ENCODE results near the gene KCNC1. TPM values are rescaled to one million over a fixed set of nuclear protein-coding genes. Genes with fewer than 3 reads are reported as not detected.

The KCNC1 gene
- total RNA-seq, result not detected

DNA sequence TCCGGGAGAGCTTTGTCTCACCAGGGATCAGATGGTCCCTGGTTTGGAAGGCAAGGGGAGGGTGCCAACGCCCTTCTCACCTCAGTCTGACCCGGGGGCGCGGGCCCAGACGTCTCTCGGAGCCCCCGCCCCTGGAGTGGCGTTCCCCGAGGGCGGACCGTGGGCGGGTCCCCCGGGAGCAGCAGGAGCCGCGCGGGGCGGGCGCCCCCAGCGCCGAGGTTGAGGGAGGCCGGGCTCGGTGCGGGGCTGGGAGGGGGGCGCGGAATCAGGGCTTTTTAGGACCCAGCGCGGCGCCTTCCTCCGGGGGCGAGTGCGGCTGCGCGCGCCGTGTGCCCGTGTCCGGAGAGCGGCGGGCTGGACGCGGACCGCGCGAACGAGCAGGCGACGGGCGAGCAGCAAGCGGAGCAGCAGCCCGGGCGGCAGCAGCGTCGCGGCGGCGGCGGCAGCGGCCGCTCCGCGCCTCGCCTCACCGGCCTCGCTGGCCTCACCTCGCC is at the start of gene KCNC1:
TSS of gene KCNC1 (plus strand) at position 364 of the 494 bp plus-strand sequence. CDS start 1,222 bp downstream, outside the sequence.
- POLR2A ChIA-PET, result interaction anchor here (1.3 kb wide), 1 partner anchor 13 kb away, joined by 4 read pairs; no protein-coding TSS in a partner anchor
- CTCF ChIA-PET, result interaction anchor here (2.0 kb wide), 1 partner anchor 244 kb away, joined by 8 read pairs; no protein-coding TSS in a partner anchor

DNA sequence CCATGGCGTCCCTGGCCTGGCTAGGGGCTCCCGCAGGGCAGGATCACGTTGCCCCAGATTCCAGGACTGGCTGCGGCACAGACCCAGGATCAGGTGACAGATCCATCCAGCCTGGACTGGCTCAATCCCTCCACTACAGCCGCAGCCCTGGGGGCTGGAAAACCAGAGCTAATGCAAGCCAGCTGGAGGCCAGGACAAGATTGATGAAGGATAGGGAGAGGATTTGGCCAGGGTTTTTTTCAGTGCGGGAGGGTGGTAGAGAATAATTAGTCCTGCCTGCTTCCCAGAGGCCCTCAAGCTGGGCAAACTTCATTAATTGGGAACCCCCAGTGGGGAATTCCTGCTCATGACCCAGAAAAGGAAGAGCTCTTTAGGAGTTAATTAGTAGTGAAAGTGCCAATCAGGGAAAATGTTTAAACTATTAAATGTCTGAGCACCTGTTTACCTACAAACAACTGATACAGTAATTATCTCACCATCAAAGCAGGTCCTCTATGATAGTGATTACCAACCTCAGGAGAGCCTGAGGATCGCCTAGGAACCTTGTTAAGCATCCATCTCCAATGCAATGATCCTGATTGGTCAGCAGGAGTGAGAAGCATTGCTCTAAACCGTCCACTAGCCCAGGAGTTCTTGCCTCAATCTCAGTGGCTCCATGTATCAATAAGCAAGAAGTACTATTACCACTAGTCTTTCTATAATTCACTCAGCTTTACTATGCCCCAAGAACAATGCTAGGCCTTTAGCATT is 48.2 kb upstream of the KCNC1 start:
- ChIA-PET POLR2A (no interaction called here), CTCF (no interaction called here)

DNA sequence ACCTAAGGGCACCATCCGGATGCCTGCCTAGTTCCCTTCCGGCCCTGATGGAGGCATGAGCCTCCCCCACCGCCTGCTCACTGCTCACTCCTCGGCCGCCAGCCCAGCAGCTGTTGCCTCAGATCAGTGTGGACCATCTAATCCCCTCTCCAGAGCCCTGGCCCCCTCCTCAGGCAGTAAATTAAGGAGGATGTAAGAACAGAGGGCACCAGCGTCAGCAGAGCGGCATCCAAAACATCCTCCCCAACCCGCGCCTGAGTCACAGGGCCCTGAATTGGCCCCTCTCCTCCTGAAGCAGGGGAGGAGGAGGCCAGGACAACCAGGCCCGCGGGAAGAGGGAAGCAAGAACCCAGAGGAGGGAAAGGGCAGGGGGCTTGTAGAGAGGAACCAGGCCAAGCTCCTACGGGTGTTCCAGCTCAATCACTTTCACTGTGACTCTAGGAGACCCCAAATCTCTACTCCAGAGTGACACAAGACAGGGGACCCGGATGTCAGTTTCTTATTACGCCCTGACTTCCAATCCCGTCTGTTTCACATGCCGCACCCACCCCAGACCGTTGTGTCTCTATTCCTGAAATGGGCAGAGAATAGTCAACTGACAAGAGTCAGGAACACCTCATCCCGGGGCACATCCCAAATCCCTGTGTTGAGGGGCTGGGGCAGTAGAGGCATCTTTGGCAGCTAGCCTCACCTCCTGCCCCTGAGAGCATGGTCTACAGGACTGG is 46.5 kb upstream of the KCNC1 start:
- ChIA-PET CTCF (no interaction called here), POLR2A (no interaction called here)

GRCh38 chr11:17691550-17691949 is 43.0 kb upstream of the KCNC1 start:
- CTCF ChIA-PET, result no interaction called here
- POLR2A ChIA-PET, result no interaction called here

DNA sequence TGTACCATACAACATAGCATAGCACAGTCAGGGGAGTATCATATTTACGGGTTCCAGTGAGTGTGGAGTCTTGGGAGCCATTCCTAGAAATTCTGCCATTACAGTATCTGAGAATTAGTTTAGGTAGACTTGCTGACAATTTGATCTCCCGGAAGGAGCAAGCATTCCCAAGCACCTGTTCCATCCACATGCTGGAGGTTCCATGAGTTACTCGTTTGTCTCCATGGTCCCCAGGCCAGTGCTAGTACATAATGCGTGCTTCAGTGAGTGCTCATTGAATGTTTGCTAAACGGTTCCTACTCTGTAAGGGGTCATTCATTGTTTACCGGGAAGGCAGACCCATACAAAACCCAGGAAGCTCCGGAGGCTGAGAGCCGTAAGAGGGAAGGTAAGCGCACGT is 42.6 kb upstream of the KCNC1 start:
- ChIA-PET CTCF (no interaction called here), POLR2A (no interaction called here)

DNA sequence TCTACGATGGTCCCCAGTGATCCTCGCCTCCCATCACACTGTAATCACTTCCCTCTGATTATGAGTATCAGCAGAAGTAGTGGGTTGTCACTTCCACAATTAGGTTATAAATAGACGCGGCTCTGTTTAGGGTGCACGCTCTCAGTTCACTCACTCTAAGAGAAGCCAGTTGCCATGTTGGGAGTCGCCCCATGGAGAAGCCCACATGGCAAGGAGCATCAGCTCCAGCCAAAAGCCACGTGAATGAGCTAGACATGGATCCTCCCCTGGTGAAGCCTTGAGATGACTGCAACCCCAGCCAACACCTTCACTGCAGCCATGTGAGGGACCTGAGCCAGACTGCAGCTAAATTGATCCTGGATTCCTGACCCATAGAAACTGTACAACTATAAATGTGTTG is 41.6 kb upstream of the KCNC1 start:
- CTCF ChIA-PET, result no interaction called here
- POLR2A ChIA-PET, result no interaction called here

DNA sequence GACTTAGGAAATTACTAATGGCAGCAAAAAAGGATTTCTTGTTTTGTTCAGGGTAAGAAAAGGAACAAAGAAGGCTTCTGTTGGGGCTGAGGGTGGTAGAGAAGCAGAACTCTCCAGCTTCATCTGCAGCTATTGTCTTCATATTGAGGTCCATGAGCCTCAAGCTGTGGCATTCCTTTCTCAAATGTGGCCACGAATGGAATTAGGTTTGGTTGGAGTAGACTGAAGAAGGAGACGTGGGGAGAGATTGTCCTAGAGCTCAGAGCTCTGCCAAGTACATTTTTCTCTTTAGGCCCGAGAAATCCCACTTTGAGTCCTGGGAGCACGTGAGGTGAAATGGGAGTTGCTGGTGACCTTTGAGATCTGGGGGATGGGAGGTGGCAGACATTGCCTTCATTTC is 41.0 kb upstream of the KCNC1 start:
- CTCF ChIA-PET, result no interaction called here
- POLR2A ChIA-PET, result no interaction called here

DNA sequence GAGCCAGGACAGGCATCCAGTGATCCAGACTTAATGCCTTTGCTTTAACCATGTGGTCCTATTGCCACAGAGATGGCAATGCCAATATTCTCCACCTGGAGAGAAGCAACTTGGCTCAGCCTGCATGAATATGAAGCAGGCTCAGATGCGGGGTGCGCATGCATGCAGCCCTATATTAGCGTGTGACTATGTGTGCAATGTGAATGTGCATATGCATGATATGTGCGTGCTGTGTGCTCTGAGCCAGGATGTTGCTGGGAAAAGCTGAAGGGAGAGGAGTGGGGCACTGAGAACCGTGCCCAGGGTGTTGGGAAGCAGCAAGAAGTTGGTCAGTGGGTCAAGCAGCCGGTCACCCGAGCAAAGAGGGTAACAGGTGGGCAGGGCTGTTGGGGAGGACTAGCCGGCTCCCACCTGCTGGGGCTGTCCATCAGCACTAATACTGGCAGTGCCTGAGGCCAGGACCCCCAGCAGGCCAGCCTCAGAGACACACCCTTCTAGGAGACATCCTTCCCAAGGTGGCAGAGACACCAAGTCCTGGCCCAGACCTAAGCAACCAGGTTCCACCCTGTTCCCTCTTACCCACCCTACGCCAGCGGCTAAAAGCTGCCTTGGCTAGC is 40.0 kb upstream of the KCNC1 start:
- ChIA-PET POLR2A (no interaction called here), CTCF (no interaction called here)

- ChIA-PET POLR2A (no interaction called here), CTCF (no interaction called here)
Measured at GRCh38 chr11:17695454-17696441, 38.8 kb upstream of the KCNC1 start.

GRCh38 chr11:17696741-17697140 is 37.8 kb upstream of the KCNC1 start:
- ChIA-PET POLR2A (no interaction called here), CTCF (no interaction called here)

- POLR2A ChIA-PET, result no interaction called here
Measured at GRCh38 chr11:17697175-17697949, 37.2 kb upstream of the KCNC1 start.

GRCh38 chr11:17699147-17700114 is 35.1 kb upstream of the KCNC1 start:
- ChIA-PET CTCF (no interaction called here), POLR2A (no interaction called here)

More at GRCh38 chr11:17697175-17697949, 37.2 kb upstream of the KCNC1 start:
- CTCF ChIA-PET, result no interaction called here

DNA sequence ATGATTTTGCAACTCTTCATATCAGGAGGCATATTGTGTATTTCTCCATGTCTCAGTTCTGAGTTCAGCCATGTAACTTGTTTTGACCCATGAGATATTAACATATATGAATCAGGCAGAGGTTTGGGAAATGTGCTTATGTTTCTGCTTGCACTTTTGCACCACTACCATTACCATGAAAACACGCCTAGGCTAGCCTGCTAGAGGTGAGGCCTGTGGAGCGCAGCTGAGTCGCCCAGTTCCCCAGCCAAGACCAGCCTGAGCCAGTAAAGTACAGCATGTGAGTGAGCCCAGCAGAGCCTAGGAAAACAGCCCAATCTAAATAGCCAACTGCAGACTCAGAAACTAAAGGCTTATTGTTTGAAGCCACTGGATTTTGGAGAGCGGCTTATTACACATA is 33.6 kb upstream of the KCNC1 start:
- ChIA-PET CTCF (no interaction called here), POLR2A (no interaction called here)

DNA sequence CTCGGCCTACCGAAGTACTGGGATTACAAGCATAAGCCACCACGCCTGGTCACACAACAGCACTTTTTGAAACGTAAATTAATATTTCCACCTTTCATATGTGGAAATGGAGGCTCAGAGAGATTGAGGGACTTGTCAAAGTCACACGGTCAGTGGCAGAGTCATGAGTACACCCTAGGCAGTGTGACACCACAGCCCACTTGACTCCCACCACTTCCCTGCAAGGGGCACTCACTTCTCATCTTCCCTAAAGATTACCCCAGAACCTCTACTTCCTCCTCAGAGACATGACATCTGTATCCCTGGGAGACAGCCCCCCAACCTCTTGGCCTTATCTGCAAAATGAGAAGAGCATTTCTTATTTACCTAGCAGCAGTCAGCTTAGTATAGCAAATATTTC is 31.7 kb upstream of the KCNC1 start:
- CTCF ChIA-PET, result no interaction called here
- POLR2A ChIA-PET, result no interaction called here

GRCh38 chr11:17703951-17704350 is 30.6 kb upstream of the KCNC1 start:
- ChIA-PET POLR2A (no interaction called here), CTCF (interaction anchor here (1.1 kb wide), 1 partner anchor 27 kb away, joined by 4 read pairs; no protein-coding TSS in a partner anchor)

DNA sequence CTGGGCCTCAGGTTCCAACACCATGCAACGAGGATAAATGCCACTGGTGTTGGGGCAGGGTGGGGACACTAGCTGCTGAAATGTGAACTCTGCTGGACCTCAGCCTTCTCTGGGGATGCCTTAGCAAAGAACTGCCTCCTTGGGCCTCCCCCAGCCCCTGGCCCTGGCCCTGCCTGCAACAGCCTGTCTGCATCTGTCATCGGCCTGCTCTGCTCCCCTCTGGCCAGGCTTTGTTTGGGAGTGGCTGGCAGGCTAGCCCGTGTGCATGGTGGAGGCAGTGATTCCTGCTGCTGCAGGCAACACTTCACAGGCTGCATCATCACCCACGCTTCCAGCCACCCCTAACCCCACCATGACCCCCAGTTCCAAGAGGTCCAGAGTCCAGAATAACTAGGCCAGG is 26.8 kb upstream of the KCNC1 start:
- ChIA-PET CTCF (no interaction called here), POLR2A (no interaction called here)

DNA sequence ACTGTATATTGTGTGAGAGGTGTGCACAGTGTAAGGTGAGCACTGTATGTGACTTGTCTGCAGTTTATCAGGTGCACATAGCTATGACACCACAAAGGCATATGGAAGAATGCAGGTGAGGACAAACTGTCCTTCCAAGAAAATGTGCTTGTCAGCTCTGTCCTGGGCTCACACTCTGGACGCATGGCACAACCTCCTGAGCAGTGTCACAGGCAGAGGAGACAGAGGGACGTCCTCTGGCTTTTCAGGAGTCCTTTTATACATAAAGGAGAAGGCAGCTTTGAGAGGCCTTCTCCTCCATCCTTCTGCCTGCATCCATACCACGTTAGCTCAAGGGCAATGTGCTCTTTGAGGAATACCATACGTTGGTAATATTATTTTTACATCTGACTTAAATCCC is 22.7 kb upstream of the KCNC1 start:
- ChIA-PET POLR2A (no interaction called here), CTCF (interaction anchor here (1.3 kb wide), 1 partner anchor 20 kb away, joined by 4 read pairs; no protein-coding TSS in a partner anchor)

GRCh38 chr11:17713851-17714250 is 20.7 kb upstream of the KCNC1 start:
- CTCF ChIA-PET, result no interaction called here
- POLR2A ChIA-PET, result no interaction called here
